ENCODE data around the gene MYZAP. TPM values are rescaled to one million over a fixed set of nuclear protein-coding genes. Genes with fewer than 3 reads are reported as not detected.

The MYZAP gene
- total RNA-seq, 1 experiment from 2014 or later: not detected

DNA sequence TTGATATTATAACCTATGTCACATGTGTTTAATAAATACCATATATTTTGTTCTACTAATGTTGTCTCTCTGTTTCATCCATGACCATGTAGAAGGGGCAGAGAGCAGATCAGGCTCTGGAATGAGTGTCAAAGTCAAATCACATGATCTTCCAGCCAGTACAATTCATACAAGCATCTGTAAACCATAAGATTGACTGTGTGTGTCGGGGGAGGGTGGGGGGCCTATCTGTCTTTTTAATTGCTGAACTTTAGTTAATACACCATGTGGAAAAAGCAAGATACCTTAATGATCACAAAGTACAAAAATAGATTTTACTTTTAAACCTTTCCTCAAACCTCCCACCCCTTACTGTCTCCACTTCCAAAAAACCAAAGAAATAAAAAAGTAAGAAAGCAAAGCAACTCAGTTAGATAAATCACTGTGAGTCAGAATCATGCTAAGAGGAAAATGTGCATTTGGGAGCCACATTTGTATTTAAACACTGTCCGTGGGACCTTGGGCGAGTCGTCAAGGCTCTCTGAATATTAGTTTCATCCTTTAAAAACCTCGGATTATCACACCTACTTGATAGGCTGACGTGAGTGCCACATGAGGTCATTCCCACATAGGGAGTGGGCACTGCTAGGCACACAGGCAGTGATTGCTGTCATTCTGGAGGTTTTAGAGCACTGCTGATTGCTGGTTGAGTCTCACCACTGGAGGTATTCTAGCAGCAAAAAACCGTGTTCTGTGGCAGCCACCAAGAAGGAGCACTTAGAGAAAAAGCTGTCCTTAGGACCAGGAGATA lies 93.8 kb downstream of the MYZAP start:
- H3K4me1 ChIP-seq (ENCODE audit: insufficient read depth, low read length, poor library complexity, severe bottlenecking): no peaks in the 10 kb centered on the region
- no TSS peak for BruUV-seq (replicated peaks)
- DNase-seq (ENCODE audit: low spot score): no peak
- ChIA-PET POLR2A (ENCODE audit: low non-redundant PET) (no interaction called here), CTCF (no interaction called here)
- H3K27ac ChIP-seq (ENCODE audit: low read depth, low read length, poor library complexity, severe bottlenecking): no peak overlapping the region
- H3K36me3 ChIP-seq (ENCODE audit: insufficient read depth, low read length, poor library complexity, severe bottlenecking): no peaks in the 10 kb centered on the region
- H3K27me3 ChIP-seq (replicated peaks; ENCODE audit: insufficient read depth, low read depth, low read length, poor library complexity): no peaks in the 10 kb centered on the region
- TF ChIP-seq, protein P1, sequence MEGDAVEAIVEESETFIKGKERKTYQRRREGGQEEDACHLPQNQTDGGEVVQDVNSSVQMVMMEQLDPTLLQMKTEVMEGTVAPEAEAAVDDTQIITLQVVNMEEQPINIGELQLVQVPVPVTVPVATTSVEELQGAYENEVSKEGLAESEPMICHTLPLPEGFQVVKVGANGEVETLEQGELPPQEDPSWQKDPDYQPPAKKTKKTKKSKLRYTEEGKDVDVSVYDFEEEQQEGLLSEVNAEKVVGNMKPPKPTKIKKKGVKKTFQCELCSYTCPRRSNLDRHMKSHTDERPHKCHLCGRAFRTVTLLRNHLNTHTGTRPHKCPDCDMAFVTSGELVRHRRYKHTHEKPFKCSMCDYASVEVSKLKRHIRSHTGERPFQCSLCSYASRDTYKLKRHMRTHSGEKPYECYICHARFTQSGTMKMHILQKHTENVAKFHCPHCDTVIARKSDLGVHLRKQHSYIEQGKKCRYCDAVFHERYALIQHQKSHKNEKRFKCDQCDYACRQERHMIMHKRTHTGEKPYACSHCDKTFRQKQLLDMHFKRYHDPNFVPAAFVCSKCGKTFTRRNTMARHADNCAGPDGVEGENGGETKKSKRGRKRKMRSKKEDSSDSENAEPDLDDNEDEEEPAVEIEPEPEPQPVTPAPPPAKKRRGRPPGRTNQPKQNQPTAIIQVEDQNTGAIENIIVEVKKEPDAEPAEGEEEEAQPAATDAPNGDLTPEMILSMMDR (conservative IDR thresholded peaks at IDR 0.05; ENCODE audit: low read depth, low read length): no peak
- no peak for TF ChIP-seq EZH2 (IDR thresholded peaks at IDR 0.05; ENCODE audit: borderline replicate concordance, low read depth, low read length, poor library complexity, severe bottlenecking)
- H3K9me3 ChIP-seq (ENCODE audit: low read depth, low read length, poor library complexity, severe bottlenecking): no peaks in the 10 kb centered on the region
- intact Hi-C loops (cut with micrococcal nuclease; ENCODE audit: unreplicated experiment): no loop called here
- H3K4me3 ChIP-seq (ENCODE audit: low read depth, low read length, poor library complexity, severe bottlenecking): no peak overlapping the region

DNA sequence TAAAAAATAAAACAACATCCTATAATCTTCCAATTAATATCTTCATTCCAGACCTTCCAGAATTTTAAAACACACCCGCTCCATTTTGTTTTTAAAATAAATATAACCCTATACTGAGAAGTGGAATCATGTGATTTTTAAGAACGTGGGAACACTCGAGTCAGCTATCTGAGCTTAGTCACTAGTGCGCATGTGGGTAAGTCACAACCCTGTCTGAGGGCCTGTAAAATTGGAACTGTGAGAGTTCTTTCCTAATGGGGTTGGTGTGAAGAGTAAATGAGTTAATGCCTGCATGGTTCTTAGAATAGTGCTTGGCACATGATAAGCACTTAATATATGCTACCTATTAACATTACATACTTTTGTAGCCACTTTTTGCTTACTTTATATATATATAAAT lies 95.0 kb downstream of the MYZAP start:
- BruUV-seq (replicated peaks): no TSS peak
- POLR2A ChIA-PET (ENCODE audit: low non-redundant PET): no interaction called here
- Histone ChIP-seq H3K4me1 (ENCODE audit: insufficient read depth, low read length, poor library complexity, severe bottlenecking) (no peaks in the 10 kb centered on the region), H3K36me3 (ENCODE audit: insufficient read depth, low read length, poor library complexity, severe bottlenecking) (no peaks in the 10 kb centered on the region), H3K4me3 (ENCODE audit: low read depth, low read length, poor library complexity, severe bottlenecking) (no peak overlapping the region), H3K27me3 (replicated peaks; ENCODE audit: insufficient read depth, low read depth, low read length, poor library complexity) (no peaks in the 10 kb centered on the region), H3K27ac (ENCODE audit: low read depth, low read length, poor library complexity, severe bottlenecking) (no peak overlapping the region), H3K9me3 (ENCODE audit: low read depth, low read length, poor library complexity, severe bottlenecking) (no peaks in the 10 kb centered on the region)
- CTCF ChIA-PET: no interaction called here
- intact Hi-C loops (cut with micrococcal nuclease; ENCODE audit: unreplicated experiment): no loop called here
- TF ChIP-seq, protein P1 (conservative IDR thresholded peaks at IDR 0.05; ENCODE audit: low read depth, low read length): no peak
- TF ChIP-seq EZH2 (IDR thresholded peaks at IDR 0.05; ENCODE audit: borderline replicate concordance, low read depth, low read length, poor library complexity, severe bottlenecking): no peak
- DNase-seq (ENCODE audit: low spot score): no peak

DNA sequence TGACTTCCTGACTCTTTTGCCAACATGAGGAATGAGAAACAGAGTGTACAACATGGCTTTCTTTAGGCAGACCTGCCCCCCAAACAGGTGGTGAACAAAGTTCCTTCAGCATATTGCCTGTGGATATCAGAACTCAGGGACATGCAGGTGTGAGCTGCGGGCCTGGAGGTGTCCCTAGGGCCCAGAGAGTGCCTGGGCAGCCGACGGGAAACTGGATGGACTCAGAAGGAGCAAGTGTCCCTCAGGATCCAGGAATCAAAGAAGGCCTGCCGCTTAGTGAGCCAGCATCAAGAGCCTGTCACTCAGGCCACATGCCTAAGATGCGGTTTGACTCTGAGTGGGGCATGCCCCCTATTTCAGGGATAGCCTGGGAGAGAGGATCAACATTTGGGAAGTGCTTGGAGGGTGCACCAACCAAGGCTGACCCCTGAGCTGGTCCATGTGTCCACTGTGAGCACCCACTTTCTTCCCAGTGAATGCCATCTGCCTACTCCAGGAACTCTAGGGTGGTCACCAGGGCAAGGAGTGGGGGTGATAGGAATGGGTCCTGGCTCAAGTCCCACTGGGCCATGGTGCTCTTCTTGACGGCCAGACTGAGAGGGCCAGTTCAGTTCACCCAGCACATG lies 98.8 kb downstream of the MYZAP start:
- no TSS peak for BruUV-seq (replicated peaks)
- Histone ChIP-seq H3K9me3 (ENCODE audit: low read depth, low read length, poor library complexity, severe bottlenecking) (no peaks in the 10 kb centered on the region), H3K27me3 (replicated peaks; ENCODE audit: insufficient read depth, low read depth, low read length, poor library complexity) (no peaks in the 10 kb centered on the region), H3K4me1 (ENCODE audit: insufficient read depth, low read length, poor library complexity, severe bottlenecking) (peaks cover 24% of the 10 kb centered on the region), H3K27ac (ENCODE audit: low read depth, low read length, poor library complexity, severe bottlenecking) (no peak overlapping the region), H3K36me3 (ENCODE audit: insufficient read depth, low read length, poor library complexity, severe bottlenecking) (no peaks in the 10 kb centered on the region), H3K4me3 (ENCODE audit: low read depth, low read length, poor library complexity, severe bottlenecking) (no peak overlapping the region)
- TF ChIP-seq, protein P1 (conservative IDR thresholded peaks at IDR 0.05; ENCODE audit: low read depth, low read length): no peak
- TF ChIP-seq EZH2 (IDR thresholded peaks at IDR 0.05; ENCODE audit: borderline replicate concordance, low read depth, low read length, poor library complexity, severe bottlenecking): no peak
- DNase-seq (ENCODE audit: low spot score): no peak
- ChIA-PET POLR2A (ENCODE audit: low non-redundant PET) (no interaction called here), CTCF (no interaction called here)
- intact Hi-C loops (cut with micrococcal nuclease; ENCODE audit: unreplicated experiment): no loop called here
